Aorta (tissue), 5 donors: ENCODE data around the gene RFLNA. TPM values are rescaled to one million over a fixed set of nuclear protein-coding genes. Genes with fewer than 3 reads are reported as not detected.
"Not testable (repeated sequence)": the region's sequence is repeated elsewhere in the genome, so short reads cannot be mapped to it uniquely, and the experiment has no call there.

ENCODE experiments used
- ATAC-seq: fragments of 200-7000 bp; cut with Tn5 transposase; one replicate; pipeline ENCODE4 v1.9.1; 2022; ENCODE audit warnings: moderate library complexity; ENCODE audit not compliant: low FRiP score
- DNase-seq, 2 donors: peaks; one replicate each; pipeline ENCODE4 v3.0.0-alpha.2; 2020
- H3K27ac ChIP-seq, 2 donors: one replicate each; pipeline ENCODE4 v1.5.1; 2013; ENCODE audit warnings: low read length in 2 of 2, mild to moderate bottlenecking in 2 of 2, moderate library complexity in 2 of 2, control low read depth in 1 of 2, inconsistent platforms in 1 of 2, low read depth in 1 of 2
- H3K27me3 ChIP-seq, 2 donors: one replicate each; pipeline ENCODE4 v1.6.1; 2013; ENCODE audit warnings: control low read depth in 1 of 2, low read length in 1 of 2, mild to moderate bottlenecking in 1 of 2, moderate library complexity in 1 of 2; ENCODE audit not compliant: insufficient read depth in 2 of 2, control insufficient read depth in 1 of 2
- H3K36me3 ChIP-seq, 2 donors: one replicate each; pipeline ENCODE4 v1.6.1; 2013; ENCODE audit warnings: control low read depth in 1 of 2, low read length in 1 of 2, mild to moderate bottlenecking in 1 of 2; ENCODE audit not compliant: insufficient read depth in 2 of 2, control insufficient read depth in 1 of 2
- H3K4me1 ChIP-seq, 2 donors: one replicate each; pipeline ENCODE4 v1.6.1; 2013; ENCODE audit warnings: low read length in 2 of 2, control low read depth in 1 of 2, mild to moderate bottlenecking in 1 of 2, moderate library complexity in 1 of 2; ENCODE audit not compliant: insufficient read depth in 2 of 2, control insufficient read depth in 1 of 2
- H3K4me3 ChIP-seq, 2 donors: one replicate each; pipeline ENCODE4 v1.5.1; 2013; ENCODE audit warnings: low read length in 2 of 2, control low read depth in 1 of 2, mild to moderate bottlenecking in 1 of 2
- H3K9me3 ChIP-seq: one replicate; pipeline ENCODE4 v1.6.1; 2013; ENCODE audit warnings: mild to moderate bottlenecking, low read length; ENCODE audit not compliant: control insufficient read depth
- WGBS, 2 donors: extraction: QIAGEN DNeasy Blood & Tissue Kit; methylation state at CpG; one replicate each; pipeline ENCODE4 v1.1.7; 2013; 5-methylcytosine and 5-hydroxymethylcytosine counted together
- intact Hi-C, 2 donors: fragments of 100-400 bp; cut with DNase I; formaldehyde crosslinking; loops; one replicate each; pipeline versions ENCODE4 v1.14.2 to v1.15.0; 2022
- polyA plus RNA-seq, 2 donors: library from polyadenylated mRNA; stranded (reverse); fragments of 200-250 nt; gene quantifications; one replicate each; pipeline ENCODE4 v1.2.3, GENCODE V29; 2013
- total RNA-seq, 2 donors: library from RNA; stranded (reverse); fragmentation: NEBNext Ultra II Directional; extraction: Animal tissue kit (Norgen Biotek cat#: 25700); gene quantifications; one replicate each; pipeline ENCODE4 v1.2.1, GENCODE V29; 2021
- donor health status: healthy with polysubstance abuse.
- donor health status: Bipolar disorder and iron deficiency.
- donor health status: DM: no; HTN: no; CAD: no.
- donor health status: DM: no; HTN: no; CAD: no.
- donor health status: DM: yes; HTN: yes; CAD: no.

RFLNA gene
- total and polyA plus RNA-seq, 4 donors, result 1.2 to 6.8 (median 1.8) TPM

DNA sequence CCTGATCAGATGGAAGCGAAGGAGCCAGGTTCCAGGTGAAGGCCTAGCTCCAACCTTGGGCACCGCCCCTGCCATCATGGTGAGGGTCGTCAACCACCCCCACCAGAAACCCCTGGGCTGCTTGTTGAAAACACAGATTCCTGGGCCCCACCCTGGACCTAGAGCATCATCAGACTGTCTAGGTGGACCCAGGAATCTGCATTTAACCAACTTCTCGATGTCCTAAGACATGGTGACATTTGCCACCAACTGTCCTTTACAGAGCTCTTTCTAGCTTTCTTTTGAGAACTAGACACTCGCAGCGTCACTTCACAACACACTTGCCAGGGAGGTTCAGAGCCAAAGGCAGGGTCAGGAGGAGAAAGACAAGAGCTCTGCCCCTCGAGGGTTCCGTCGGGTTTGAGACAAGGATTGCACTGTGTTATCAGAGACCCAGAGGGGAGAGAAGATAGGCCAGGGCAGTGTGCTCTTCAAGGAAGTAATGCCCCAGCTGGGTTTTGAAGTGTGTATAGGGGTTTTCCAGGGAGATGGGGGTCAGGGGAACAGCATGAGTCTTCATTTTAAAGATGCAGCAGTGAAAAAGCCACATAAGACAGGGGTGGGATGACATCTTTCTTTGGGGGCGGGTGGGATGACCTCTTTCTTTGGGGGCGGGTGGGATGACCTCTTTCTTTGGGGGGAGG, 24.6 kb downstream of the RFLNA start:
- H3K27me3 ChIP-seq, result no peaks in the 10 kb centered on the region
- DNase-seq (no peak), ATAC-seq (no peak)
- H3K4me3 ChIP-seq, result no peak overlapping the region
- H3K9me3 ChIP-seq, result peaks cover 6% of the 10 kb centered on the region
- no peak overlapping the region for H3K27ac ChIP-seq
- peaks cover 0 to 6% of the 10 kb centered on the region in 2 donors for H3K36me3 ChIP-seq
- no peaks in the 10 kb centered on the region for H3K4me1 ChIP-seq
- intact Hi-C loops, result loop anchor here (2.0 to 10.0 kb wide), 4 partner anchors 267 to 455 kb away; no protein-coding TSS in a partner anchor
- 75 to 80% methylated on average over 11 of the region's 11 CpGs for WGBS, 2 donors

DNA sequence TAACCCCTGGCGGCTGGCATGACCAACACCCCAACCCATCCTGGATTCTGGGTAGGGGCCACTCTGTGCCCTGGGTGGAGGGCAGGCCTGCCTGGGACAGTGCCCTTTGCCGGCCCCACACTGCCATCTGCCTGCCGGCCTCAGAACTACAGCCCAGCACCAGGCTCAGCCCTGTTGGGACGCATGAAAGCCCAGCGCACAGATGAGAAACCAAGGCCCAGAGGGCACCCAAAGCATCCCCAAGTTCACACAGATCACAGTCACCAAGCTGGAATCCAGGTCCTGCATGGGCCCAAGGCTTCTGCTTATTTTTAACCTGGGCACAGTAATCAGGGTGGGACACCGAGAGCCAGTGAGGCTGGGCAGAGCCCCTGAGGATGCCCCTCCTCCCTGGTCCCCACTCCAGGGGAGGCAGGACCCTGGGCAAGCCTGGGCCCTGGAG, 26.2 kb downstream of the RFLNA start:
- ATAC-seq (peak; percentile 90), DNase-seq (peak; percentile 80 to 93)
- Histone ChIP-seq H3K4me1 (no peaks in the 10 kb centered on the region), H3K27me3 (no peaks in the 10 kb centered on the region), H3K27ac (no peak overlapping the region), H3K36me3 (peaks cover 0 to 6% of the 10 kb centered on the region in 2 donors), H3K9me3 (peaks cover 6% of the 10 kb centered on the region), H3K4me3 (no peak overlapping the region)
- intact Hi-C loops, result loop anchor here (2.0 to 10.0 kb wide), 4 partner anchors 269 to 454 kb away; no protein-coding TSS in a partner anchor
- WGBS, 2 donors, result 12 to 18% methylated on average over 6 of the region's 6 CpGs

DNA sequence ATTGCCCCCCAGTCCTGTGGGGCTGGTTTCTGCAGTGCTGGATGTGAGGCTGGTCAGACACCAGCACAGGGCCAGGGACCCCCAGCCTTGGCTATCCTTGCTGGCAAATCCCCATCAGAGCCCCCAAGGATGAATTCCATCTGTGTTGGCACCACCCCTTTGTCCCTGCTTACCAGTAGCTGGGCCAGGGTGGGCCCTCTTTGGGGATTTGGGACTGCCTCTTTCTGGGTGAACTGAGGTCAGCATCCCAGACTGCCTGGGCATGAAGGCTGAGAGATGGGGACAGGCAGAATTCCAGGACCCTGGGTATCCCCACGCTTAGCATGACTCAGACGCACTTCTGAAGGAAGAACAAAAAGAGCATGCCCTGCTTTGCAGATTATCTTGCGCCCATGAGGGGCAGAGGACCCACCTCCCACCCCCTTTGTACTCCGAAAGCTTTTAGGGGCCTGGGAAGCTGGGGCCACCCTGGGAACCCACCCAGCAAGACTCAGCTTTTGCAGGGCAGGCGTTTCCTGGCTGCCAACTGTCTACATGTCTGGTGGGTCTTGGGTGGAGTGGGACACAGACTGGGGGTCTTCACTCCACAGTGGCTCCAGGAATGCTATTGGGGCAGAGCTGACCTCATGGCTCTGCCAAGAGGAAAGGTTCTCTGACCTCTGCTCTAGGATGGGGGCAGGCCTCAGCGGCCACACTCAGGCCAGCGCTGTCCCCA, 26.8 kb downstream of the RFLNA start:
- no peak overlapping the region for H3K27ac ChIP-seq
- peak; percentile 38 for ATAC-seq
- peaks cover 6% of the 10 kb centered on the region for H3K9me3 ChIP-seq

DNA sequence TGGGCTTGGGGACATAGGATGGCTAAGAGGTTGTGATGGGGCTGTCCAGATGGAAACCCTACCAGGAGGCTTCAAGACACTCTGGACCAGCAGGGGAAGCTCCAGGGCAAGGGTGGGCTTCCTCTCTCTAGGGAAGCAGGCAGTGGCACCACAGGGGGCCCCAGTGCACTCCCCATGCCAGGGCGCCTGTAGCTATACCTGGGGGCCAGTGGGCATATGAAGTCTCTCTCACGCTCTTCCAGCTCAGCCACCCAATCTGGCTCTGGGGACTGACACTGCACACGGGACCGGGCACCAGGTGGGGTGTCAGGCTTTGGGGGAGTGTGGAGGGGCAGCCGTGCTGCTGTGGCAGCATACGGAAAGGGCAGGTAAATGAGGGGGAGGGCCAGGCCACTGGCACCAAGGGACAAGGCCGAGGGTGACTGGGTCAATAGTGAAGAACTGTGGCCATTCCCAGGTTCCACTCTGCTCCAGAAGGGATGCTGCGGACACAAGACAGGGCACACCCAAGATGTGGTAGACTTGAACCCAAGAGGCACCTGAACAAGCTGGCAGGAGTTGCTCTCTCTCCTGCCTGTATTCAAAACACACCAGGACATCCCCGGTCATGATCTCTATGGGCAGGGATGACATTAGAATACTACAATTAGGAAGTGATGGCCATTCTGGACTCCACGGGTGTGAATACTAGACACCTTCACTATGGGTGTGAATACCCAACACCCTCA, 27.5 kb downstream of the RFLNA start:
- DNase-seq (no peak), ATAC-seq (no peak)
- Histone ChIP-seq H3K27me3 (no peaks in the 10 kb centered on the region), H3K4me1 (no peaks in the 10 kb centered on the region), H3K4me3 (no peak overlapping the region), H3K9me3 (peaks cover 6% of the 10 kb centered on the region), H3K27ac (no peak overlapping the region), H3K36me3 (peaks cover 0 to 6% of the 10 kb centered on the region in 2 donors)
- intact Hi-C loops, result loop anchor here (5.0 to 10.0 kb wide), 3 partner anchors 270 to 452 kb away; no protein-coding TSS in a partner anchor
- WGBS, 2 donors, result 90 to 92% methylated on average over 10 of the region's 10 CpGs

More for the DNA sequence above, 26.8 kb downstream of the RFLNA start:
- Histone ChIP-seq H3K36me3 (peaks cover 0 to 6% of the 10 kb centered on the region in 2 donors), H3K4me3 (no peak overlapping the region), H3K27me3 (no peaks in the 10 kb centered on the region), H3K4me1 (no peaks in the 10 kb centered on the region)
- no peak for DNase-seq
- WGBS, 2 donors, result 39 to 43% methylated on average over 7 of the region's 7 CpGs
- intact Hi-C loops, result loop anchor here (2.0 to 10.0 kb wide), 4 partner anchors 269 to 453 kb away; no protein-coding TSS in a partner anchor

GRCh38 chr12:124322999-124323328, 28.1 kb downstream of the RFLNA start:
- intact Hi-C loops, result loop anchor here (5.0 to 10.0 kb wide), 3 partner anchors 271 to 452 kb away; no protein-coding TSS in a partner anchor
- not testable (repeated sequence) for H3K4me3 ChIP-seq, H3K4me1 ChIP-seq, ATAC-seq, H3K27ac ChIP-seq, H3K27me3 ChIP-seq, H3K9me3 ChIP-seq, DNase-seq, H3K36me3 ChIP-seq
- 98 to 100% methylated on average over 1 of the region's 1 CpG for WGBS, 2 donors

- Histone ChIP-seq H3K9me3 (peaks cover 6% of the 10 kb centered on the region), H3K36me3 (peaks cover 0 to 6% of the 10 kb centered on the region in 2 donors), H3K27me3 (no peaks in the 10 kb centered on the region), H3K4me1 (no peaks in the 10 kb centered on the region), H3K27ac (no peak overlapping the region), H3K4me3 (no peak overlapping the region)
- no peak for DNase-seq
- no peak for ATAC-seq
- intact Hi-C loops, result loop anchor here (5.0 to 10.0 kb wide), 3 partner anchors 272 to 451 kb away; no protein-coding TSS in a partner anchor
- 97 to 98% methylated on average over 11 of the region's 11 CpGs for WGBS, 2 donors
Measured at GRCh38 chr12:124323771-124324530, 29.1 kb downstream of the RFLNA start.

GRCh38 chr12:124324803-124325705, 30.2 kb downstream of the RFLNA start:
- WGBS, 2 donors, result 91% methylated on average over 56 to 57 of the region's 57 CpGs

More at GRCh38 chr12:124324803-124325705, 30.2 kb downstream of the RFLNA start:
- H3K4me3 ChIP-seq, result no peak overlapping the region
- ATAC-seq (no peak), DNase-seq (no peak)
- peaks cover 0 to 6% of the 10 kb centered on the region in 2 donors for H3K36me3 ChIP-seq
- H3K4me1 ChIP-seq, result no peaks in the 10 kb centered on the region
- H3K27ac ChIP-seq, result no peak overlapping the region
- intact Hi-C loops, result loop anchor here (5.0 to 10.0 kb wide), 3 partner anchors 273 to 450 kb away; no protein-coding TSS in a partner anchor
- peaks cover 6% of the 10 kb centered on the region for H3K9me3 ChIP-seq
- no peaks in the 10 kb centered on the region for H3K27me3 ChIP-seq
